Liver (tissue), 3 donors: Measurements from ENCODE around the gene DMD.

ENCODE experiments used
- CTCF ChIP-seq: fragments of 150-350 bp; IDR thresholded peaks from 2 replicates; pipeline ENCODE4 v1.5.1; 2017; ENCODE audit warnings: improper control_type of control experiment, low read depth, low read length; ENCODE audit not compliant: missing input control
- EGR1 ChIP-seq, 2 donors: IDR thresholded peaks; 2 replicates each; pipeline ENCODE4 v1.6.1; 2016 to 2018; ENCODE audit warnings: antibody characterized with exemption in 2 of 2, low read depth in 2 of 2
- GABPA ChIP-seq, 2 donors: IDR thresholded peaks in 1 of 2; conservative IDR thresholded peaks in 1 of 2; 2 replicates each; pipeline ENCODE4 v1.6.1; 2016; ENCODE audit warnings: antibody characterized with exemption in 2 of 2, mild to moderate bottlenecking in 1 of 2, moderate library complexity in 1 of 2
- HNF4A ChIP-seq, 2 donors: conservative IDR thresholded peaks; 2 replicates each; pipeline ENCODE4 v1.6.1; 2016; ENCODE audit warnings: antibody characterized with exemption in 2 of 2, mild to moderate bottlenecking in 2 of 2
- JUND ChIP-seq, 2 donors: IDR thresholded peaks; 2 replicates each; pipeline ENCODE4 v1.6.1; 2016; ENCODE audit warnings: antibody characterized with exemption in 2 of 2
- RAD21 ChIP-seq, 2 donors: IDR thresholded peaks; 2 replicates each; pipeline ENCODE4 v1.6.1; 2016; ENCODE audit warnings: antibody characterized with exemption in 2 of 2, mild to moderate bottlenecking in 2 of 2
- SP1 ChIP-seq: IDR thresholded peaks from 2 replicates; pipeline ENCODE4 v1.6.1; 2018; ENCODE audit warnings: antibody characterized with exemption, mild to moderate bottlenecking
- TAF1 ChIP-seq: conservative IDR thresholded peaks from 2 replicates; pipeline ENCODE4 v1.6.1; 2016; ENCODE audit warnings: antibody characterized with exemption, mild to moderate bottlenecking
- YY1 ChIP-seq: IDR thresholded peaks from 2 replicates; pipeline ENCODE4 v1.6.1; 2016; ENCODE audit warnings: antibody characterized with exemption, mild to moderate bottlenecking
- ZBTB33 ChIP-seq: IDR thresholded peaks from 2 replicates; pipeline ENCODE4 v1.6.1; 2016; ENCODE audit warnings: antibody characterized with exemption
- TF ChIP-seq, protein P1 (sequence below): IDR thresholded peaks from 2 replicates; pipeline ENCODE4 v1.6.1; 2016; ENCODE audit warnings: antibody characterized with exemption
- TF ChIP-seq, protein P2 (sequence below): IDR thresholded peaks from 2 replicates; pipeline ENCODE4 v1.6.1; 2016; ENCODE audit warnings: antibody characterized with exemption, mild to moderate bottlenecking
- donor health status: healthy.
- donor health status: healthy.

- TF ChIP-seq CTCF (no peak), YY1 (no peak), RAD21 (IDR thresholded peaks at IDR 0.05) (no peak), GABPA (IDR thresholded peaks at IDR 0.05 in 1 of 2, conservative IDR thresholded peaks at IDR 0.05 in 1 of 2) (no peak), HNF4A (conservative IDR thresholded peaks at IDR 0.05) (no peak), TAF1 (no peak), SP1 (no peak), JUND (IDR thresholded peaks at IDR 0.05) (no peak), ZBTB33 (no peak), EGR1 (IDR thresholded peaks at IDR 0.05; ENCODE audit: low read depth in 2 of 2) (no peak)
- TF ChIP-seq, protein P1, sequence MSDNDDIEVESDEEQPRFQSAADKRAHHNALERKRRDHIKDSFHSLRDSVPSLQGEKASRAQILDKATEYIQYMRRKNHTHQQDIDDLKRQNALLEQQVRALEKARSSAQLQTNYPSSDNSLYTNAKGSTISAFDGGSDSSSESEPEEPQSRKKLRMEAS, result no peak
- TF ChIP-seq, protein P2, sequence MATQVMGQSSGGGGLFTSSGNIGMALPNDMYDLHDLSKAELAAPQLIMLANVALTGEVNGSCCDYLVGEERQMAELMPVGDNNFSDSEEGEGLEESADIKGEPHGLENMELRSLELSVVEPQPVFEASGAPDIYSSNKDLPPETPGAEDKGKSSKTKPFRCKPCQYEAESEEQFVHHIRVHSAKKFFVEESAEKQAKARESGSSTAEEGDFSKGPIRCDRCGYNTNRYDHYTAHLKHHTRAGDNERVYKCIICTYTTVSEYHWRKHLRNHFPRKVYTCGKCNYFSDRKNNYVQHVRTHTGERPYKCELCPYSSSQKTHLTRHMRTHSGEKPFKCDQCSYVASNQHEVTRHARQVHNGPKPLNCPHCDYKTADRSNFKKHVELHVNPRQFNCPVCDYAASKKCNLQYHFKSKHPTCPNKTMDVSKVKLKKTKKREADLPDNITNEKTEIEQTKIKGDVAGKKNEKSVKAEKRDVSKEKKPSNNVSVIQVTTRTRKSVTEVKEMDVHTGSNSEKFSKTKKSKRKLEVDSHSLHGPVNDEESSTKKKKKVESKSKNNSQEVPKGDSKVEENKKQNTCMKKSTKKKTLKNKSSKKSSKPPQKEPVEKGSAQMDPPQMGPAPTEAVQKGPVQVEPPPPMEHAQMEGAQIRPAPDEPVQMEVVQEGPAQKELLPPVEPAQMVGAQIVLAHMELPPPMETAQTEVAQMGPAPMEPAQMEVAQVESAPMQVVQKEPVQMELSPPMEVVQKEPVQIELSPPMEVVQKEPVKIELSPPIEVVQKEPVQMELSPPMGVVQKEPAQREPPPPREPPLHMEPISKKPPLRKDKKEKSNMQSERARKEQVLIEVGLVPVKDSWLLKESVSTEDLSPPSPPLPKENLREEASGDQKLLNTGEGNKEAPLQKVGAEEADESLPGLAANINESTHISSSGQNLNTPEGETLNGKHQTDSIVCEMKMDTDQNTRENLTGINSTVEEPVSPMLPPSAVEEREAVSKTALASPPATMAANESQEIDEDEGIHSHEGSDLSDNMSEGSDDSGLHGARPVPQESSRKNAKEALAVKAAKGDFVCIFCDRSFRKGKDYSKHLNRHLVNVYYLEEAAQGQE, result no peak
These were observed 2075.2 kb downstream of the DMD start for GRCh38 chrX:31136144-31136611.
